Forelimb muscle (tissue), 1 donor: ENCODE results near the gene SORL1. TPM values are rescaled to one million over a fixed set of nuclear protein-coding genes. Genes with fewer than 3 reads are reported as not detected.
"Not testable (repeated sequence)": the region's sequence is repeated elsewhere in the genome, so short reads cannot be mapped to it uniquely, and the experiment has no call there.

Source experiments
- DNase-seq: peaks from one replicate; pipeline ENCODE4 v3.0.0-alpha.2; 2013; ENCODE audit warnings: low read depth
- polyA plus RNA-seq: library from polyadenylated mRNA; unstranded; fragments of 120-200 nt; gene quantifications from one replicate; pipeline ENCODE4 v1.2.1, GENCODE V29; 2013; ENCODE audit not compliant: insufficient read length

Gene SORL1
- polyA plus RNA-seq, 1 donor = 1.9 TPM

DNA sequence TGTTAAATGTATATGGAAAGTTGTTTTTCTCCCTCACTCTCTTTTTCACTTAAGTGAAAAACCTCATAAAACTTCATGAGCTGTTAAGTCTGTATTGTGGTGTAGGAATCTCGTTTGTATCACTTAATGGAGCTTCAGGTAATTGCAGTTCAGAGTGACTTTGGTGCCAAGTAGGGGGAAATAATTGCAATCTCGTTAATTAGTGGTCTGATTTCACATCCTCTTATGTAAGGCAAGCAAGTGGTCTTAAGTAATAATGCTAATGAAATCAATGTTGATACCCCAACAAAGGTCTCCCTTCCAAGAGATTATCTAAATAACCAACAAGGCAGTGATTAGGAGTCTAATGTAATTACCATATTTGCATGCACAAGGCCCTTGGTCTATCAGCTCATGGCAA, 174.9 kb downstream of the SORL1 start:
- no peak for DNase-seq

DNA sequence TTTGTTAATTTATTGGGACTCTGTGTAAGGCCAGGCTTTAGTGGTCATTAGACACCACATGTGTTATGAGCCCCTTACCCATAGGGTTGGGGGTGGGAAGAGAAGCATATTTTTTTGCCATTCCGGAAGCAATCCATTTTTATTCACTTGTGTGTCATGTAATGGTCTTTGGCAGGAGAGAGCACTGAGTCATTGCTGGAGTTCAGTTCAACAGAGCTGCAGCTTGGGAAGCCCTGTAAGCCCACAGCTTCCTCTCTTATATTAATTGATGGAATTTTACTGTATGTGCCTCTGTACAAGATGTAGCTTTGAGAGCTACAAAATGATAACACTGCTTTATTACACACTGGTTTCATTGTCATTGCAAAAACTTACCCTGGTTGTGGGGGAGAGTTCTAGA, 177.9 kb downstream of the SORL1 start:
- DNase-seq = peak; percentile 39

DNA sequence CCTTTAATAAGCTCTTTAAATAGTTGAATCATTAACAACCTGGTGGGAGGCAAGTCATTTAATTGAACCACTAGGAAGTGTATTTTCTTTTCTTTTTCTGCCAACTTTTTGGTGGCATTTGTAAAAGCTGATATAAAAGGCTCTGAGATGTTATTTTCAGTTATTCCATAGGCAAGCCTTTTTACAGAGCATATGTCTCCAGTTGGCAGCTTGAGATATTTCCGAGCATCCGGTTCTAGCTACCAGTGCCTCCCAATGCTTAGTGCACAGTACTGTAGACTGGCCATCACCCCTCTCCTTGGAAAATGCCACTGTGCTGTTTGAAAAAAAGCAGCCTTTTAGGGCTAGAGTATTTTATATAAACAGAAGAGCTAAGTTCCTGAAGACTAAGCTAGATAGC, 179.3 kb downstream of the SORL1 start:
- DNase-seq = no peak

DNA sequence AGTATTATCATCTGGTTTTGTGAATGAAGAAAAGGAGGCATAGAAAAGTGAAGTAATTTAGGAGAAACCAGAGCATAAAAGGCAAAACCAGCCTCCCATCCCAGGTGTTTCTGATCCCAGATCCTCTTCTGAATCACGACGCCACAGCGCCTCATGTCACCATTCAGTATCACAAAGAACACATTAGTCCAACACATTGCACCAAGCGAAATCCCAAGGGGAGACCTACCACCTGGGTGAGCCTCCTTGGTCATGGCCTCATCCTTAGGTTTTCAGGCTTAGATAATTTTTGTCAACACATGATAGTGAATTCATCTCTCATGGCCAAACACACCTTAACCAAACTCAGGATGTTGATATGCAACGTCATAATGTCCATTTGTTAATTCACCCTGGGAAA, 182.2 kb downstream of the SORL1 start:
- DNase-seq = no peak

DNA sequence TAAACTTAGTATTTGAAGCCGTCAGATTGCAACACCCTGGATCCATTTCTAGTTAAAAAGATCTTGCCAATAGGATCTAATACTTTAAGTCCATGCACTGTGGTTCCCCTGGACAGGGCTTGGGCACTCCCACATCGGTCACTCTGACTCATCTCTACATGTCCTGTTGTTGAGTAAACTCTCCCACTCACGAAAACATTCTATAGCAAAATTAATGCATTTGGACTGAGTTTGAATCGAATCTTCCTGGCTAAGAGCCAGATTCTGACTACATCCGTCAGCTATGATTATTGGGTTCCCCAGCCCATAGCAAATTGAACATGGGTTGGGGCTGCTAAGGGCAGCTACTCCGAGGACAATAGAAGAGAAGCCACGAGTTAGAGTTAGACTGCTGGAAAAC, 182.8 kb downstream of the SORL1 start:
- DNase-seq = no peak

DNA sequence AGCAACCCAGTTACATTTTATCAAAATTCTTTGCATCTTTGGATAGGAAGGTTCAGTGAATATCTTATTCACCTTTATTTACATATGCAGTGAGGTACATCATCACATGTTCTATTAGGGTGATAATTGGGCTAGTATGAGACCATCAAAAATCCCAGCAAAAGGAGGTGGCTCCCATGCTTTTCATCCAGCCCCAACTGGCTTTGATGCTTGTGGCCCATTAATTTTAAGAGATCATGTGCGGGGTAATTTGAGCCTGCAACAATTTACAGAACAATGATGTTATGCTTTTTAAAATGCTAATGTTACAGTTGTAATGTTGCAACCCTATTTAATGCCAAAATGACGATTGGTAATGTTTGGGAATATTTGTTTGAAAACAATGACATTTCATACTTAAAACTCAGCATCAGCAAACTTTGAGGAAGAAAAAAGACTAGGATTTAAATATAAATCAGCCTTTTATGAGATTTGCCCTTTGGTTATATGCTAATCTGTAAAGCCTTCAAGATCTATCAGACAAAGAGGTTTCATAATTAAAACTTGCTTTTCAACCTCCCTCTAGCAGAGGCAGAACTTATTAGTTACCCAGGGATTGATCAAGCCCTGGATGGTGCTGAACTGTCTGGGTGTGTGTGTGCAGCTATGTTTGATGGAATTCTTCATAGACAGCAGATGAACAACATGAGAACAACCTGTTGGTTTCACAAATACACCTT, 184.1 kb downstream of the SORL1 start:
- DNase-seq = no peak

DNA sequence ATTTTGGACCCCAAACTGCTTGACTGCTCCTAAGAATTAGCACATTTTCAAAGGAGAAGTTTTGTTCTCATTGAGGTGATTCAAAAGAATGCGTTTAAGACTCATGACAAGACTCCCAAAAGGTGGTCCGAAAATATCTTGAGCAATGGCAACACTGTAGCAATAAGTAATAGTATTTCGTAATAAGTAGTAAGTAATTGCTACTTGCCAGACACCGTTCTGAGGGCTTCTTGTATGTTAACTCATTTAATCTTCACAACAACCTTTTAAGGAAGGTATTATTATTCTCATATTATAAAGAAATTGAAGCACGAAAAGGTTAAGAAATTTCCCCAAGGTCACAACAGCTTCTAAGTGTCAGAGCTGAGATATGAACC, 184.7 kb downstream of the SORL1 start:
- DNase-seq = no peak

DNA sequence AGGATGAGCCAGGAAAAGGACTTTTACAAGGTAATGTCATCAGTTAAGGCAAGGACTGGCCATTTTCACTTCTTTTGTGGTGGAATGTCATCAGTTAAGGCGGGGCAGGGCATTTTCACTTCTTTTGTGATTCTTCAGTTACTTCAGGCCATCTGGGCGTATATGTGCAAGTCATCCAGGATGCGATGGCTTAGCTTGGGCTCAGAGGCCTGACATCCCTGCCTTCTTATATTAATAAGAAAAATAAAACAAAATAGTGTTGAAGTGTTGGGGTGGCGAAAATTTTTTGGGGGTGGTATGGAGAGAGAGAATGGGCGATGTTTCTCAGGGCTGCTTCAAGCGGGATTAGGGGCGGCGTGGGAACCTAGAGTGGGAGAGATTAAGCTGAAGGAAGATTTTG, 185.5 kb downstream of the SORL1 start:
- not testable (repeated sequence) for DNase-seq

DNA sequence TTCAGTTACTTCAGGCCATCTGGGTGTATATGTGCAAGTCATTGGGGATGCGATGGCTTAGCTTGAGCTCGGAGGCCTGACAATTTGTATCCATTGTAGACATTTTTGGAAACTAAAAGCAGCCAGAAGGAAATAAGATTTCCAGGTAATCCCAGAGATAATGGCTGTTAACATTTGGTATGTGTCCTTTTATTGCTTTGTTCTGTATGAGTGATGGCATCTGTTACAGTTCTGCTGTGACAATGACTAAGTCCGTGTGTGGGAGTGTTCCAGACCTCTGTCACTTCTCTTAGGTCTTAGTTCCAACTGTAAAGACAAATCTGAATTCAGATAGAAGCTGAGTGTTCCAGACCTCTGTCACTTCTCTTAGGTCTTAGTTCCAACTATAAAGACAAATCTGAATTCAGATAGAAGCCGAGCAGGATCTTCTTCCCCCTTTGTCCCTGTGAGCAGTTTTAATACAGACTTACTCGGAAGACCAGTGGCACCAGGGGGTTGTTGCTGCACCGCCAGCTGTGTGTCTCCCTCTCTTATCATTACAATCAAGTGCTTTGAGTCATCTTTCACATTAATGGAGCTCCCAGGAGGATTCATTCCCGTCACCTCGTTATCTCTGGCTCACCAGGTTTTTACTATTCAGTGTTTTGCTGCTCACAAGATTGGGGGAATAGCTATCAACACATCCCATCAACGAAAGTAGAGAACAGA, 191.5 kb downstream of the SORL1 start:
- DNase-seq = no peak

DNA sequence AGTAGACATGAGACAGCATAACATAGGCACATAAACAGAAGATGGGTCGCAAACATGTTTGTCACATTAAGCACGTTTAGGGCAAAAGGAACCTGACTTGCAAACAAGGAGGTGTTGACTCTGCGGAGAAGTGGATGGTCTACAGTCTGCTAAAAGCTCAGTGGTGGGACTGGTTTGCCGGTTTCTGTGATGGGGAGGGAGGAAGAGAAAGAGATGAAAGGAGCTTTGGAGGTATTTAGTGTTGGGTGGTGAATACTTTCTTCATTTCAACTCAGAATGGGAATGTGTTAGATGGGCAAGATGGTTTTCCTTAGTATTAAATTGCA, 192.0 kb downstream of the SORL1 start:
- no peak for DNase-seq

DNA sequence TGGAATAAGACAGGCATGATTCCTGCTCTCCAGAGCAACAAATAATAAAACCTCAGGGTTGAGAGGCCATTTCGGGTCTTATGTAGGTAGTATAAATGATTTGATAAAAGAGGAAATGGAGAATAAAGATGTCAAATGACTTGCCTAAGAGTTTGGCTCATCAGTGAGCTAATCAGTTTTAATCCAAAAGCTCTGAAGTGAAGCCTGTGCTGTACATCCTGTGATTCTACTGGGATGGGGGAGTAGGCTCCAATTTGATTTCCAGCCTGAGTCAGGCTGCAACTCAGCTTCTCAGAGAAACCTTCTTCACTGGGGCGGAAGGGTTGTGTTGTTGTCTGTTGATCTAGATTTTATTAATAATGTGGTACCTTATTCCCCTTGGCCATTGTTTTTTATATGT, 192.9 kb downstream of the SORL1 start:
- DNase-seq = no peak

DNA sequence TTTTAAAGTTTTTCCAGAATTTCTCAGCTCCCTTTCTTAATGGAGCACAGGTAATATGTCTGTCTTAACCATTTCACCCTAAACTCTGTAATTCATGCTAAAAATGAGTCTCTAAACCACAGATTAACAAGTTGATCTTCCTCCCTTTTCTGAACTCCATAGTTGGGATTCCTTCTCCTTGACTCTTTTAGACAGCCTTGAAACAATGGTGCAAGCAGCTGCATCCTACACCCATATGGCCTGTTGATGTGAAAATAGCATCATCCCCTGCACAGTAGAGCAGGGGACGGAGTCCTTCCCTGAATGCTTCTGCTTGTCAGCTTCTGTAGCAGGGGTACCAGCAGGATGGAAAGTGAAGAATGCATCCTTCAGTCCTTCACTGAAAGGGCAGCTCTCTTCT, 193.5 kb downstream of the SORL1 start:
- no peak for DNase-seq

DNA sequence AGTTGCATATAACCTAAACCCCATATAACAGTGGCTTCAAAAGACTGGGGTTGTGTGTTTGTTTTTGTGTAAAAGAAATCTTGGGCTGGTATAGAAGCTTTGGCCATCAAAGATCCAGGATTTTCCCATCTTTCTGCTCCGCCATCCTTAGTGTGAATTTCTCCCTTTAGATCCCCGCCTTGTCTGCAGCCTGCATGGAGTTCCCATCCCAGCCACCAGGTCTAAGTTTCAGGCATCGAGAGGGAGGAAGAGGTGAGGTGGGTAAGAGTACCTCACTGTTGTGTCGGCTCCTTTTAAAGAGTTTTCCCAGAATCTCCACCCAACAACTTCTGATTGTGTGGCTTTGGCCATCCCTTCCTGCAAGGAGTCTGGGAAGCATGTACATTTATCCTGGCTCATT, 196.2 kb downstream of the SORL1 start:
- no peak for DNase-seq

DNA sequence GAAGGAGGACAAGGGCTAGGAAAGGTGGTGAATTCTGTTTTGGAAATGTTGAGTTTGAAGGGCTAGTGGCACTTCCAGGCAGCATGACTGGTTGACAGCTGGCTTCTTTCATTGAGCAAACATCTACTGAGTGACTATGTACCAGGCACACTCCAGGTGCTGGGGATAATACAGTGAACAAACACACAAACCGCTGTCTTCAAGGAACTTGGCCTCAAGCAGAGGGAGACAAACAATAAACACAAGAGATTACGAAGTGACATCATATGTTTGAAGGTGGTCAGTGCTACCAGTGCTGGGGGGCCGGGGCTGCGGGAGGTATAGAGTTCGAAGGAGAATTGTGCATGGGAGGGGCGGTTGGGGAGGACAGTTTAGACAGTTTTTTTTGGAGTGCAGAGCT, 197.7 kb downstream of the SORL1 start:
- no peak for DNase-seq

DNA sequence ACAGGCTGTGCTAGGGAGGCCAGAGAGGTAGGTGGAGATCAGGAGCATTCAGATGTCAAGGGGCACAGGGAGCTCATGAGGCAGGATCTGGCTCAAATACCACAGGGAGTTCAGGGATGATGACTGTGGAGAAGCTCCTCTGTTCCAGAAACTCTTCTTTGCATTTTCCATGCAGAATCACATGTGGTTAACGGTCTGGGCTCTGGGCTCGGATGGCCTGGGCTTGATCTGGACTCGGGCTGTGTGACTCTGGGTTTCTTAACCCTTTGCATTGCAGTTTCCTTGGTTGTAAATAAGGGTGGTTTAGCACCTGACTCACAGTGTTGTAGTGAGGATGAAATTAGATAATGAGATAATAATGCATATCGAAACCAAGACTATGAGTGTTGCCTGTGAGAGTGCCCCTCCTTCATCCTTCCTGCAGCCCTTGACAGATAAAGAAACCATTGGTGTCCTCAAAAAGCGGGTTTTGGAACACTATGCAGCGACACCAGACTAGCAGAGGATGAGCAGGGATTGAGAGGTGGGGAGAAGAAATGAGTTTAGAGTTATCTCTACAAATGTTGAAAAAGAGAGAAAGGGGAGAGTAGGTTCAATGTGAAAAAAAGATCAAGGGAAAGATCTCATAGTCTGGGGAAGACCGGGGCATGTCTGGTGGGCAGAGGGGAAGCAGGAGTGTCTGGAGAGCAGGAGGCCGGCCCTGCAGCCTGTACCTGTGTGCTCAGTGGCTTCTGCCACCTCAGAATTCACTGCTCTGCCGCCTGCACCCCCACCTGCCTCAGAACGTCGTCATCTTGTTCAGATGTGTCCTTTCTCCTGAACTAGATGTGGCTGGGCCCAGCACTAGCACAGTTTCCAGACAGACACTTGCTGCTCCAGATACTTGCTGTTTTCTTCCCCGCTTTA, 198.5 kb downstream of the SORL1 start:
- no peak for DNase-seq

DNA sequence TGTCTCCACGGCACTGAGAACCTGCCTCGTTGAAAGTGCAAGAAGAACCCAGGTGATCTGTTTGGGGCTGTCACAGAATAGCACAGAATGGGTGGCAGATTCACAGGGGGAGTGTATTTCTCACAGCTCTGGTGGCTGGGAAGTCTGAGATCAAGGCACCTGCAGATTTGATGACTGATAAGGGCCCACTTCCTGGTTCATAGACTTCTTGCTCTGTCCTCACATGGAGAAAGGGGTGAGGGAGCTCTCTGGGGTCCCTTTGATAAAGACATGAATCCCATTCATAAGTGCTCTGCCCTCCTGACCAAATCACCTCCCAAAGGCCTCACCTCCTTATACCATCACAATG, 199.1 kb downstream of the SORL1 start:
- DNase-seq = no peak

DNA sequence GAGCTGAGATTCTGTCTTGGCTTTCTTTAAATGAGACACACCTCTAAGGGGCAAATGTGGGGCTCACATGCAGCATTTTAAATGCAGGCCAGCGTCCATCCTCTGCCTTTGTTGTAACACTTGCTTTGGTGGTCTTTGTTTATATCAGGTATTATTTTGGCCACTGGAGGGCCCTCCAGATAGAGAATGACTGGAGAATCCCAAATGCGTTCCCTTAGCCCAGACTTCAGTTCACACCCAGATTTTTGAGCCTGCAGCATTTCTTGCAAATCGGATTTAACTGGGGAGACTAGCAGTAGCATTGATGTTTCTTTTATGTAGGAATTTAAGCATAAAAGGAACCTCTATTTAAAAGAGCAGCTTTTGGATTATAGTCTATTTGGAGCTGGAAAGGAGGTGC, 200.9 kb downstream of the SORL1 start:
- DNase-seq = no peak

DNA sequence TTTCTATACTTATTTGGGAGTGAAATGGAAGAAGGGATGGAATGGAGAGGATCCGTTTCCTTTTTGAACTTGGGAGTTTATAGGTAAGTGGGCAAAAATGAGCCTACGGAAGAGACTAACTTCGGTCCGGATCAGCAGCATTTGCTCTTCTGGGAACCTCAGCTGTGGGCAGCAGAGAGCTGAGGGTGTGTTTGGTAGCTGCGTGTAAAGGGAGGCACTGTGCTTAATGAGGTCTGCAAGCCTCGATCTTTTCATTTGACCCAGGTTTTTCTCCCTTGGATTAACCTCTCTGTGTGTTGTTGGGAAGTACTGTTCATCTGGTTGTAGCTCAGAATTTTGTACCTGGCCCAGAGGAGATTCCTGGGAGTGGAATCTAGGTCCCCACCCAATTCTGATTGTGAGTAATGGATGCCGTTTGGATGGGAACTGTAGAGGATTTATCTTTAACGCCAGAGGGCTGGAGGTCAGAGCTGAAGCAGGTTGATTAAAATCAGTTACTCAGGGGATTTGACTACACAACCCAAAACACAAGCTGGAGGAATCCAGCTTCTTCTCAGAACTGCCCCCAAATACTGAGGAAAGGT, 202.2 kb downstream of the SORL1 start:
- no peak for DNase-seq

DNA sequence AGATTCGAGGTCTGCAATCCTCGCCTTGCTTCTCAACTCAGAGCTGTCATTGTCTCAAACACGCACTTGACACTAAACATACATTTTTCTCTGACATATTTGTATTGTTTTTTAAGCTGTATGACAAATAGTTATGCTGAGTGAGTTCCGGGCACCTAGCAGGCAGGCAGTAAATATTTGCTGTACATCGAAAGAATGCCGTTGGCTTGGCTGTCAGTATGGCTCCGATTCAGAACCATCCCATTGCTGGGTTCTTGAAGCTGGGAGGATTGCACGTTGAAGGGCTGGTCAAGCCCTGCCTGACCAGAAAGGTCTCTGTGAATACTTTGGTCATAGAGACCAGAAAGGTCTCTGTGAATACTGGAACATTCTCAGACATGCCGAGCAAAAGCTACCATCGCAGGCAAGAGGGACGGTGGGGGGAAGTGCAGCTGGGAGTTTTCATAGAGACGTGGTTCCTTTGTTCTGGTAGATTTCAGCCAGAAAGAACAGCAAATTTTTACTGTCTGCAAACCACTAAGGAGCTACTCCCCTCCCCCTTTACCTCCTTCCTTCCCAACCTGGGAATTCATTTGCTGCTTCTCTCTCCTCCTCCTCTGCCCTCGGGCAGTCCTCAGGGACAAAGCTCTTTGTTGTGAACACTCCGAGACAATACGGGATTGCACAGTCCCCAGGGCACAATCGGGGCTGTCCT, 202.9 kb downstream of the SORL1 start:
- no peak for DNase-seq

DNA sequence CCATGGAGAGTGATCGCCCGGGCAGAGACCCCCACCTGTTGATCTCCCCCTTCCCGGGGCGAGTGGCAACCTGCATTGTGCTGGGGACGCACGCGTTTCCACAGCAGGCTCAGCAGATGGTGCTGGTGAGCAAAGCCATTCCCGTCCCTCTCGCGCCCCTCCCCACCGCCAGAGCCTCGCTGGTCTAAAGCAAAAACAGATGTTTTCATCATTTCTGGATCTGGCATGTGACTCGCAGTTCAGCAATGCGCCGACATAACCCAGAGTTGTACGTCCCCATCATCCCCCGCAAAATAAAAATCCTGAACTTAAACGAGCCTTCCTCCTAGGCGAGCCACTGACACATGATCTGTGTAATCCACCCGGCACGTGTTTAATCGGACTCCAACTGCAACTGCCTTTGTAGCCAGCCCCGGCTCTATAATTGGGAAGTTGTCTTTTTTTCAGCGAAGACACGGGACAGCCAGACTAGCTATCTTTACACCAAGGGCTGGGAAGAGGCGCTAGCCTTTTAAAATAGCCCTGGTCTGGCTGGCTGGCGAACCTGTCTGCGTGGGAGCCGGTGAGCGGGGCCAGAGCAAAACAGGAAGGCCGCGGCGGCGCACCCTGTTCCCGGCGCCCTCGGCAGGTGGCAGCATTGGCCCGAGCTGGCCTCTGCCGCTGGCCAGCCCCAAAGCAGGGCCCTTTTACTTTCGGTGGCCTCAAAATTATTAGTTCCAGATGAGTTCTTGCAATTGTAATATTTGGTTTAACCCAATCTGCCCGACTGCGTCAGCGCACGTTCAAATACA, 203.6 kb downstream of the SORL1 start:
- DNase-seq = peak; percentile 92
